GM19099 (cell line): ENCODE data around the gene BACE1-AS.

Experiments used
- POLR2A ChIP-seq: IDR thresholded peaks from 3 replicates; pipeline ENCODE4 v1.6.1; 2011; ENCODE audit warnings: low read depth; ENCODE audit not compliant: insufficient read length; ENCODE audit errors: extremely low read depth

BACE1-AS gene

DNA sequence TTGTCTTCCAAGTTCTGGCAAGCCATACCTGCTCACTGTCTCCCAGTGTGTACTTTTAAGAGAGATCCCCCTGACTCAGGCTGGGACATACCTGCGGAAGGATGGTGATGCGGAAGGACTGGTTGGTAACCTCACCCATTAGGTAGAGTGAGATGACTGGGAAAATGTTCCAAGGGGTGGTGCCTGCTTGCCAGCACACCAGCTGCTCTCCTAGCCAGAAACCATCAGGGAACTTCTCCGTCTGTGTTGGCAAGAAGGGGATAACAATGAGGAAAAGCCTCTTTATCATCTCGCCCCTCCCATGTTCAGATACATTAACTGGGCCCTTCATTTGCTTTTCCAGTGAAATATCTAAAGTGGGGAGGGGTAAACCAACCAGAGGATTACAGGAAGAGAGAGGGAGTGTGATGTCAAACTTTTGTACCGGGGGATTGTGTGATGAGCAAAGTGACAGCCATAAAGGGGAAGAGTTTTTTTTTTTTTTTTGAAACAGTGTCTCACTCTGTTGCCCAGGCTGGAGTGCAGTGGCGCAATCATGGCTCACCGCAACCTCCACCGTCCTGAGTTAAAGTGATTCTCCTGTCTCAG is at the start of gene BACE1-AS:
BACE1-AS (plus strand) TSS at position 538 of the 588 bp plus-strand sequence.
- no peak for TF ChIP-seq POLR2A

DNA sequence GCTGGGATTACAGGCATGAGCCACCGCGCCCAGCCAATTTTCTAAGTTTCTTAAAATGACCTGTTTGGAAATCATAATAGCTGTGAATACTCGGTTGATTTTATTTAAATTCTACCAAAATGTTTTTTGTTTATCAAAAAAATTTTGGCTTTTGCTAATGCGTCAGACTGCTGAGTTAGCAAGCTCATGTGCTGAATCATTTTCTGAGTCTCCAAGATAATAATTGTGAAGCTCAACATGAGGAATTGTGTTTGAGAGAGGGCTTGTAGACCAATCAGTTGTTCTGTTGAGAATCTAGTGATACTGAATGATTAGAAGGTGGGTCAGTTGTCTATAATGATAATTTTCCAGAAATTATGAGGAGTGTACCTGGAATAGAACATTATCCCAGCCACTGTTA is 42.8 kb upstream of the BACE1-AS start:
- no peak for TF ChIP-seq POLR2A

DNA sequence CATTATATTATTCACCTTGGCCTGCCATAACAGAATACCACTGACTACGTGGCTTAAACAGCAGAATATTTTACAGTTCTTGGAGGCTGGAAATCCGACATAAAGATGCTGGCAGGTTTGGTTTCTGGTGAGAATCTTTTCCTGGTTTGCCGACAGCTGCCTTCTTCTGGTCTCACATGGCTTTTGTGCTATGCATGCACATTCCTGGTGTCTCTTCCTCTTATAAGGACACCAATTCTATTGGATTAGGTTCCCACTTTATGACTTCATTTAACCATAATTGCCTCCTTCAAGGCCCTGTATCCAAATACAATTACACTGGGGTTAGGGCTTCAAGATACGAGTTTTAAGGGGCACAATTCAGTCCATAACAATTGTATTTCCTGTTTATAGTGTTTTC is 41.6 kb upstream of the BACE1-AS start:
- TF ChIP-seq POLR2A: no peak

DNA sequence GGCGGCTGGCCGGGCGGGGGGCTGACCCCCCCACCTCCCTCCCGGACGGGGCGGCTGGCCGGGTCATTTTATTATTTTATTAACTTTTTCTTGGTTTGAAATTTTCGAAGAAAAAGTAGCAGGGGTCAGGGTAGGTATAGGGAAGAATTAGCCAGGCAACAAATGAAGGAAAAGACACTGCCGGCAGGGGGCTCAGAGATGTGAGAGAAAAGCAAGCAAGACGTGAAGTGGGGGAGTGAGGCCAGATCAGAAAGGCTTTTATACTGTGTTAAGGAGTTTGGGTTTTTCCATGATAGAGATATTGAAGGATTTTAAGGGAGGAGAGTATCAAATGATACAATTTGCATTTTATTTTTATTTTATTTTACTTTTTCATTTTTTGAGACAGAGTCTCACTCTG is 39.6 kb upstream of the BACE1-AS start:
- no peak for TF ChIP-seq POLR2A

DNA sequence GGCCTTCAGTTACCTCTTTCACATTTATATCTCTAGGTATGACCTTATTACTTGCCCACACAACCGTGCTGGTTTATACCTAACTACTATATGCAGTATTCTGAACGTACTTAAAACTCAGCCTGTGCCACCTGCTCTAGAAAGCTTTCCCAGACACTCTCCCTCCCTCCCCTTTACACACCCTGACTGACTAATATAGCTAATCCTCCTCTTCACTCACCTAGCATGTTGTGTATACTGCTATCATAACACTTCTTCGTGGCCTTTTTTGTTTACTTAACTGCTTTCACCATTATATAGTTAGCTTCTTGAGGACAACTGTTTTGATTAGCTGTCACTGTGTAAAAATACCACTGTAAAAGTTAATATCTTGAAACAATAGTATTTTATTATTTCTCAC is 35.2 kb upstream of the BACE1-AS start:
- TF ChIP-seq POLR2A: no peak

DNA sequence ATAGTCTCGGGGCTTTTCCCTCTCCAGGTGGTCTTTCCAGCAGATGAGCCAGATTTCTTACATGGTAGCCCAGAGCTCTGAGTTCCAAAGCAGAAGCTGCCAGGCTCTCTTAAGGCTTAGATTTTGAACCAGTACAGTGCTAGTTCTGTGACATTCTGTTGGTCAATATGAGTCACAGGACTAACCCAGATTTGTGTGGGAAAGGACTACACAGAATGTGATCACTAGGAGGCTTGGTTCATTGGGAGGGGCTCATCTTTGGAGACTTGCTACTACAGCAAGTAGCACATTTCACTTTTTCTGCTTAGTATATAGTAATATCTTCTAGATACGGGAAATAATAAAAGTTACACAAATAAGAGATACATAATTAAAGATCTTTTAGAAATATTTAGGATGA is 34.6 kb upstream of the BACE1-AS start:
- TF ChIP-seq POLR2A: no peak

DNA sequence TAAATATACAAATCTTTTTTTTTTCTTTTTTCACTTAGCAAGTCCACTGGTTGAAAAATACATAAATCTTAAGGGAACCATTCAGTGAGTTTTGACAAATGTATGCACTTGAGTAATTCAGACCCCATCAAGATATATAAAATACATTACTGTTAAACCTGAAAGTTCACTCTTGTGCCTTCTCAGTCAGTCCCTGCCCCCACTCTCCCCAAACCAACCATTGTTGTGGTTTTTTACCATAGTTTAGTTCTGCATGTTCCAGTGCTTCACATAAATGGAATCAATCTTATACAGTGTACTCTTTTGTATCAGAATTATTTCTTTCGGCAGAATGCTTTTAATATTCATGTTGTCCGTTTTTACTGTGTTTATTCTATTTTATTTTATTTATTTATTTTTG is 32.6 kb upstream of the BACE1-AS start:
- no peak for TF ChIP-seq POLR2A

DNA sequence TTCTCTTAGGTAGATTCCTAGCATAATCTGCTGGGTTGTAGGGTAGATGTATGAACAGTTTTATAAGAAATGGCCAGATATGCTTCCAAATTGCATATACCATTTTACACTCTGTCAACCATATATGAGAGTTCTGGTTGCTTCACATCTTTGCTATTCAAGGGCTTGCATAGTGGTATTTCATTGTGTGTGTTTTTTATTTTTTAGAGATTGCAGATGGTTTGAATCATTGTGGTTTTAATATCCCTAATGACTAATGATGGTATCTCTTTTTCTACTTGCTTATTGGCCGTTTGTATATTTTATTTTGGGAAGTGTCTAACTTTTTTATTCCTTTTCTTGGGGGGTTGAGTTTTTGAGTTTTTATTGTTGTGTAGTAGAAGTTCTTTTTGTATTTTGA is 31.7 kb upstream of the BACE1-AS start:
- TF ChIP-seq POLR2A: no peak

DNA sequence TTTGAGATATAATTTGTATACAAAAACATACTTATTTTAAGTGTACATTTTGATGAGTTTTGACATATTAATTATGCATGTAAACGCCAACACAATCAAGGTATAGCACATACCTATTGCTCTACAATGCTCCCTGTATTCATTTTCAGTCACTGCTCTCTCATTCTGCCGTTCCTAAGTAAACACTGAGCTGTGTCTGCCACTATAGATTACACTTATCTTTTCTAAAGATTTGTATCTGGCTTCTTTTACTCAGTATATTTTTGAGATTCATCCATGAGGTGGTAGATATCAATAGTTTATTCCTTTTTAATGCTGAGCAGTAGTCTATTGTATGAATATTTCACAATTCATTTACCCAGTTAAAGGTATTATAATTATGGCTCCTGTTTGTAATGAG is 25.4 kb upstream of the BACE1-AS start:
- TF ChIP-seq POLR2A: no peak

DNA sequence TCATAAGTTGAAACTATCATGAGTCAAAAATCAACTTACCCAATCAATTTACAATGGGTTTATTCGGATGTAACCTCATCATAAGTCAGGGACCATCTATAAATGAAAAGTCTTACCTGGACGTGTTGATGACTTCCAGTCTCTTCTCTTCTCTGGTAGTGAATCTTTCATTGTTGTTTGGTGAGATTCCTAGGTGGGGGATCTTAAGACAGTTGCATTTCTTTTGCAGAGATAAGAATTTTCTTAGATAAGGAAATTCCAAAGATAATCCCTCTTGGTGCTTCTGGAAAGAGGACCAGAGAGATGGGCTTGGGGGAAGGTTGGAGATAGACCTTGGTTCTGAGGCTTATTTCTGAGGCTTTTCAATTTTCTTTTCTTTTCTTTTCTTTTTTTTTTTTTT is 21.3 kb upstream of the BACE1-AS start:
- no peak for TF ChIP-seq POLR2A

DNA sequence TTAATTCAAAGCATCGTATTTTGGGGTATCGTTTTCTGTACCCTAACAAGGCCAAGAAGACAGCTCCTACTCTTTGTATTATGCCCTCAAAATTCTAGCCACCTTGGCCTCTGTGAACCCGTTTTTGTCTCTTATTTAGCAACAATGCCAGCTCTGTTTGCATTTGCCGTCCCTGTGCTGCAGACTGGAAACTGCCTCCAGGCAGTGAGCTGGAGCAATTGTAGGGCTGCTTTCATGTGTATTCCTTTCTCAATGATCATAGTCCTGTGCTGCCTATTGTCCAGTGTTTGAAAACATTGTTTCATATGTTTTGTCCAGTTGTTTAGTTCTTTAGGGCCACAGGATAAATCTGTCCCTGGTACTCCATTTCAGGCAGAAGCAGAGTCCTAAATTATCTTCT is 19.9 kb upstream of the BACE1-AS start:
- TF ChIP-seq POLR2A: no peak

DNA sequence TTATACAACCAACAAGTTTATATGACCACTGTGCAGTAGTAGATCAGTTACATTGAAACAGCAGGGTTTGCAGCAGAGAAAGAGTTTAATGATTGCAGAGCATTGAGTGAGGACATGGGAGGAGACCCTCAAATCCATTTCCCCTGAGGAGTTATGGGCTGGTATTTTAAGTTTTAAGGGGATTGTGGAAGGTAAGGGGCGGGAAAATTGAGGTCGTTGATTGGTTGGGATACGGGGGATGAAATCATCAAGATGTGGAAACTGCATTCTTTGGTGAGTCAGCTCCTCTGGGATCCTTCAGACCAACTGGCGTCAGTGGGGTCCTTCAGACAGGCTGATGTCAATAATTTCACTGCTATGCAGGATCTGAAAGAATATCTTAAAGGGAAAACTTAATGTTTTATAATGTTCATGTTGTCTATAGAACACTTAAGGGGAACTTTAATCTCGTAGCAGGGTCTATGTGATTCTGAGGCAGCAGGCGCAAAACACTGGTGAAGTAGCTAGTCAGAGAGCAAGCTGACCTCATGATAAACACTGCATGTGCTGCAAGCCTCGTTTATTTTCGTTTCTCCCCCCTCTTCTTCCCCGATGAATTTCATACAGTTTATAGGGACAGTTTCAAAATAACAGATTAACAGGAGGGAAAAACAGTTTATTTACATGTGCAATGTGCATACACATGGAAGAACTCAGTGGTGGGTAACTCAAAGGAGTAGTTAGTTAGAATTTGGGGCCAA is 17.4 kb upstream of the BACE1-AS start:
- TF ChIP-seq POLR2A: no peak

DNA sequence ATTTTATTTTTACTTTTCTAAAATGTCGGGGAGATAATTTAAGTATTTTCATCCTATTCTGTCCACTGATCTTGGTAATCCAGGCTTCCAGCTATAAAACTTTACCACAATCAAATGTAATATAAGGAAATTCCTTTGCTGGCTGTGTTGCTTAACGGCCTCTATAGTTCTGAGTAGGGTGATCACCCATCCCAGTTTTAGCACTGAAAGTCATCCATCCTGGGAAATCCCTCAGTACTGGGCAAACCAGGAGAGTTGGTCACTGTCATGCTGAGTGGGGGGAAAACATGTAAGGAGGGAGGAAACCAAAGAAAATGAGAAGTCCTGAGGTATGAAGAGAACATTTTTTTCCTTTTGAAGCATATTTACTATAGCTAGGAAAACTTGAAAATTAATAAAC is 12.8 kb upstream of the BACE1-AS start:
- TF ChIP-seq POLR2A: no peak

DNA sequence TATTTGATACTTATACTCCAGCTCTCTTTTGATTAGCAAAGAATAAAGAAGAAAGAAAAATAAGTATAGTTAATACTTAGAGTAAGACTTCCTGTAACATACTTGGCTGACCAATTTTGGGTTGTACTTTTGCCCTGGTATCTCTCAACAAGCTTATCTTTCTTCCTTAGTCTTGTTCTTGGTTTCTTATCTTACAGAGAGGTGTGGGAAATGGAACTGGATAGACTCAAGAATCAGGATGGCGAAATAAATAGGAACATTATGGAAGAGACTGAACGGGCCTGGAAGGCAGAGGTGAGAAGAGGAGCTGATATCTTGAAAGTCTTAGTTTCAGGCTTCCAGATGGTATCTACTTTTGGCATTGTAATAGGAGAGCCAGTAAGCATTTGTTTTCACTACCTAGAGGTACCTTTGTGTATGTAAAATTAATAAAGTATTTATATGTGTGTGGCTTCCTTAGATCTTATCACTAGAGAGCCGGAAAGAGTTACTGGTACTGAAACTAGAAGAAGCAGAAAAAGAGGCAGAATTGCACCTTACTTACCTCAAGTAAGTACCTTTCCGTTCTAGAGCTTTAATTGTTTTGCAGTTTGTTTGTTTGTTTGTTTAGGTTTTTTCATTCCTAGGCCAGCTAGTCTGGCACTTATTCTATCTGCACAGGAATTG is 11.3 kb upstream of the BACE1-AS start:
- TF ChIP-seq POLR2A: no peak

DNA sequence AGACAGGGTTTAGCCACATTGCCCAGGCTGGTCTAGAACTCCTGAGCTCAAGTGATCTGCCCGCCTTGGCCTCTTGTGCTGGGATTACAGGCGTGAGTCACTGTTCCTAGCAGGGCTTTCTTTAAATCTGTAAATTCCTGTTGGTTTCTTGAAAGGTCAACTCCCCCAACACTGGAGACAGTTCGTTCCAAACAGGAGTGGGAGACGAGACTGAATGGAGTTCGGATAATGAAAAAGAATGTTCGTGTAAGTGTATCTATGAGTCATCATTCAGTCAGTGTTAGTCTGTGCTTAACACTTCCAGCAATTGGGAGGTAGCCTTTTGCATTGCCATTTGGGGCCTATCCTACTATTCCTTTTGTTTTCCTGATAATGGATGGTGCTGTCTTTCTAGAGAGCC is 10.0 kb upstream of the BACE1-AS start:
- no peak for TF ChIP-seq POLR2A

DNA sequence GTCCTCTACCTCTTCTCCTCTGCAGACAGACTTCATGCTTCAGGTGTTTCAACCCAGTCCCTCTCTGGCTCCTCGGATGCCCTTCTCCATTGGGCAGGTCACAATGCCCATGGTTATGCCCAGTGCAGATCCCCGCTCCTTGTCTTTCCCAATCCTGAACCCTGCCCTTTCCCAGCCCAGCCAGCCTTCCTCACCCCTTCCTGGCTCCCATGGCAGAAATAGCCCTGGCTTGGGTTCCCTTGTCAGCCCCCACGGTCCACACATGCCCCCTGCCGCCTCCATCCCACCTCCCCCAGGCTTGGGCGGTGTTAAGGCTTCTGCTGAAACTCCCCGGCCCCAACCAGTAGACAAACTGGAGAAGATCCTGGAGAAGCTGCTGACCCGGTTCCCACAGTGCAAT is 9.3 kb upstream of the BACE1-AS start:
- no peak for TF ChIP-seq POLR2A

DNA sequence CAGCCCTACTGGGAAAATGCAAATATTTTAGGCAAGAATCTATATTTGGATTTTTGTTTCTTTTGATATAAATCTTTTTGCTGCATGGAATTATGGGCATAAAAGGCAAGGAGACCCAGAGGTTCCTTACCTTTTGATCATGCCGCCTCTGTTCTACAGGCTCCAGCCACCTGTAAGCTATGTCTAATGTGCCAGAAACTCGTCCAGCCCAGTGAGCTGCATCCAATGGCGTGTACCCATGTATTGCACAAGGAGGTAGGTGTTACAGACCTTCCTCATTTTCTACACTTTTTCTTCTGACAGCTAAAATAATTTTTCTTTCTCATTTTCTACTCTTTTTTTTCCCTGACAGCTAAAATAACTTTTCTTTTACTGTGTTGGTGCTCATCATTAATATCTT is 8.2 kb upstream of the BACE1-AS start:
- no peak for TF ChIP-seq POLR2A

DNA sequence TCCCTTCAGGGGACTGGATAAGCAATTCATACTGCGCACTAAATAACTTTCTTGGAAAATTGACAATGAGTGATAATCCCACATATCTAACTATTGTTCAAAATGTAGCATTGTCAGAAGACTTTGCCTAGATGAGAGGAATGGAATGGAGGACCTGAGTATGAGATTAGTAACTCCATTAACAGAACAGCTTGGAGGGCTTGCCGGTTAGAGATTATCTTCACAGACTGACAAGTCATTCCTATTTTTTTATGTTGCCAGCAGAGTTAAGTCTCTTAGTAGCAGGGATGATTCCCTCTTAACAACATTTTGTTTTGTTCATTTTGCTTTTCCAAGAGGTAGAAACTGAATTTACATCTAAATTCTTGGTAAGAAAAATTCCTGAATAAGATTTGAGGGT is 7.1 kb upstream of the BACE1-AS start:
- no peak for TF ChIP-seq POLR2A
